Spleen (tissue), 7 donors: ENCODE measurements around the gene SMARCA4.

Experiments used
- POLR2A ChIP-seq, 3 donors: fragments of 450-650 bp; IDR thresholded peaks; one replicate each; pipeline ENCODE4 v1.5.1; 2017; ENCODE audit warnings: antibody characterized with exemption in 3 of 3, mild to moderate bottlenecking in 1 of 3
- POLR2AphosphoS5 ChIP-seq, 3 donors: sonication (generic); formaldehyde crosslinking; IDR thresholded peaks; one replicate each; pipeline ENCODE4 v1.5.1; 2017; ENCODE audit warnings: antibody characterized with exemption in 3 of 3
- TF ChIP-seq, protein P1 (sequence below), 11 experiments: fragments of 200-600 bp in 7 of 11; fragments of 450-650 bp in 4 of 11; sonication (generic) in 4 of 11; IDR thresholded peaks in 8 of 11; conservative IDR thresholded peaks in 3 of 11; 1 replicate in 7 of 11; 2 replicates in 4 of 11; pipeline versions ENCODE4 v1.4.0 to v1.8.0; 2016 to 2021; ENCODE audit warnings: antibody characterized with exemption in 11 of 11, inconsistent platforms in 4 of 11, mild to moderate bottlenecking in 1 of 11
- donor health status: DM: no; HTN: no; CAD: no; lungs with moderate emphysema.
- donor health status: DM: no; HTN: no; CAD: no.
- donor health status: DM: no; HTN: no; CAD: no.

- TF ChIP-seq, protein P1, sequence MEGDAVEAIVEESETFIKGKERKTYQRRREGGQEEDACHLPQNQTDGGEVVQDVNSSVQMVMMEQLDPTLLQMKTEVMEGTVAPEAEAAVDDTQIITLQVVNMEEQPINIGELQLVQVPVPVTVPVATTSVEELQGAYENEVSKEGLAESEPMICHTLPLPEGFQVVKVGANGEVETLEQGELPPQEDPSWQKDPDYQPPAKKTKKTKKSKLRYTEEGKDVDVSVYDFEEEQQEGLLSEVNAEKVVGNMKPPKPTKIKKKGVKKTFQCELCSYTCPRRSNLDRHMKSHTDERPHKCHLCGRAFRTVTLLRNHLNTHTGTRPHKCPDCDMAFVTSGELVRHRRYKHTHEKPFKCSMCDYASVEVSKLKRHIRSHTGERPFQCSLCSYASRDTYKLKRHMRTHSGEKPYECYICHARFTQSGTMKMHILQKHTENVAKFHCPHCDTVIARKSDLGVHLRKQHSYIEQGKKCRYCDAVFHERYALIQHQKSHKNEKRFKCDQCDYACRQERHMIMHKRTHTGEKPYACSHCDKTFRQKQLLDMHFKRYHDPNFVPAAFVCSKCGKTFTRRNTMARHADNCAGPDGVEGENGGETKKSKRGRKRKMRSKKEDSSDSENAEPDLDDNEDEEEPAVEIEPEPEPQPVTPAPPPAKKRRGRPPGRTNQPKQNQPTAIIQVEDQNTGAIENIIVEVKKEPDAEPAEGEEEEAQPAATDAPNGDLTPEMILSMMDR (IDR thresholded peaks at IDR 0.05 in 8 of 11, conservative IDR thresholded peaks at IDR 0.05 in 3 of 11): no peak
- TF ChIP-seq POLR2AphosphoS5 (IDR thresholded peaks at IDR 0.05) (no peak), POLR2A (IDR thresholded peaks at IDR 0.05) (no peak)
Measured at GRCh38 chr19:11106477-11106876, 145.6 kb downstream of the SMARCA4 start.
